GM21528 (cell line): ENCODE data around the gene RNGTT.
"Not testable (repeated sequence)": the region's sequence is repeated elsewhere in the genome, so short reads cannot be mapped to it uniquely, and the experiment has no call there.

Experiments used
- ATAC-seq: cut with Tn5 transposase; IDR thresholded peaks from one replicate; pipeline ENCODE4 v1.9.1; 2021; ENCODE audit warnings: mild to moderate bottlenecking, moderate library complexity; ENCODE audit not compliant: unreplicated experiment, low FRiP score

Gene RNGTT

GRCh38 chr6:88748141-88748540 is 215.3 kb downstream of the RNGTT start:
- ATAC-seq, result no peak

GRCh38 chr6:88741939-88742338 is 221.5 kb downstream of the RNGTT start:
- no peak for ATAC-seq

- ATAC-seq, result no peak
Observed at GRCh38 chr6:88741071-88741470, 222.3 kb downstream of the RNGTT start.

GRCh38 chr6:88734544-88734943 is 228.9 kb downstream of the RNGTT start:
- no peak for ATAC-seq

- no peak for ATAC-seq
Observed at GRCh38 chr6:88730611-88731011, 232.8 kb downstream of the RNGTT start.

GRCh38 chr6:88728756-88729155 is 234.7 kb downstream of the RNGTT start:
- ATAC-seq, result no peak

GRCh38 chr6:88726409-88726808 is 237.0 kb downstream of the RNGTT start:
- ATAC-seq, result not testable (repeated sequence)

- no peak for ATAC-seq
Observed at GRCh38 chr6:88725111-88725975, 238.1 kb downstream of the RNGTT start.

GRCh38 chr6:88722686-88723085 is 240.7 kb downstream of the RNGTT start:
- no peak for ATAC-seq

GRCh38 chr6:88716399-88716798 is 247.0 kb downstream of the RNGTT start:
- ATAC-seq, result not testable (repeated sequence)

- no peak for ATAC-seq
Observed at GRCh38 chr6:88712243-88712936, 251.0 kb downstream of the RNGTT start.

- ATAC-seq, result no peak
Observed at GRCh38 chr6:88709819-88710246, 253.6 kb downstream of the RNGTT start.

- no peak for ATAC-seq
Observed at GRCh38 chr6:88708197-88708744, 255.1 kb downstream of the RNGTT start.

- ATAC-seq, result peak; percentile 77
Observed at GRCh38 chr6:88705601-88706000, 257.8 kb downstream of the RNGTT start.

GRCh38 chr6:88704980-88705379 is 258.4 kb downstream of the RNGTT start:
- no peak for ATAC-seq

- ATAC-seq, result no peak
Observed at GRCh38 chr6:88702956-88703556, 260.4 kb downstream of the RNGTT start.

GRCh38 chr6:88698661-88699060 is 264.8 kb downstream of the RNGTT start:
- ATAC-seq, result no peak

- ATAC-seq, result no peak
Observed at GRCh38 chr6:88695937-88696336, 267.5 kb downstream of the RNGTT start.

- ATAC-seq, result no peak
Observed at GRCh38 chr6:88683734-88684133, 279.7 kb downstream of the RNGTT start.

- ATAC-seq, result no peak
Observed at GRCh38 chr6:88680654-88681053, 282.8 kb downstream of the RNGTT start.

GRCh38 chr6:88679841-88680240 is 283.6 kb downstream of the RNGTT start:
- no peak for ATAC-seq
